ENCODE measurements around the gene RERE.

DNA sequence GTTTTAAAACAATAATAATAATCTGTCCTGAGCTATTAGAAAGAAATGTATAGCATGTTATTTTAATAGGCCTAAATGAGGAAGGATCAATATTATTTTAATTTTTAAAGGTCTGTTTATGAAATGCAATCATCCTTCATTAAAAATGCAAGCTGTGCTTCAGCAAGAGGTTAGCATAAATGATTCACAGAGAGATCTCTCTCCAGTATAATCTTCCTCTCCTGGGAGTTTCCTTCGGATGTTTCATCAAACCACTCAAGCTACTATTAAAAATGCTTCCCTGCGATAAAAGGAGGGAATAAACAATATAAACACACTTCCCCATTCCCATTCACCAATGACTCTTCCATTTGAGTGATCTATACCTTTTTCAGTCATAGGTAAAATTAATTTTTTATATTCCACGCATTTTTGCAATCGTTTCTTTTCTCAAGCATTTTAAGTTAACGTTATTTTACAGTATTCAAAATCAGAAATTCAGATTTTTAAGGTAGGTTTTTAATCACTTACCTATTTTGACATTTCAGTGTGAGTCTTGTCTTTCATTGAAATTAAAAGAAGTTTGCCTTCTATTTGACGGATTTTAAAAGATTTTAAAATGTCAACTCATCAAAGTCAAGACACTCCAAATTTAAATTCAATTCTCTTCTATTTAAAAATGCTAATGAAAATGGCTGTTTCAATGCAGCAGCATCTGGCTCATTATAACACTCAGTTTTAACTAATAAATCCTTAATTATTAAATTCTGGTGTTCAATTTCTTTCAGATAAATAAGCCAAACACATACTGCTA is 64.3 kb downstream of the RERE start:
- TF ChIP-seq, protein P1, sequence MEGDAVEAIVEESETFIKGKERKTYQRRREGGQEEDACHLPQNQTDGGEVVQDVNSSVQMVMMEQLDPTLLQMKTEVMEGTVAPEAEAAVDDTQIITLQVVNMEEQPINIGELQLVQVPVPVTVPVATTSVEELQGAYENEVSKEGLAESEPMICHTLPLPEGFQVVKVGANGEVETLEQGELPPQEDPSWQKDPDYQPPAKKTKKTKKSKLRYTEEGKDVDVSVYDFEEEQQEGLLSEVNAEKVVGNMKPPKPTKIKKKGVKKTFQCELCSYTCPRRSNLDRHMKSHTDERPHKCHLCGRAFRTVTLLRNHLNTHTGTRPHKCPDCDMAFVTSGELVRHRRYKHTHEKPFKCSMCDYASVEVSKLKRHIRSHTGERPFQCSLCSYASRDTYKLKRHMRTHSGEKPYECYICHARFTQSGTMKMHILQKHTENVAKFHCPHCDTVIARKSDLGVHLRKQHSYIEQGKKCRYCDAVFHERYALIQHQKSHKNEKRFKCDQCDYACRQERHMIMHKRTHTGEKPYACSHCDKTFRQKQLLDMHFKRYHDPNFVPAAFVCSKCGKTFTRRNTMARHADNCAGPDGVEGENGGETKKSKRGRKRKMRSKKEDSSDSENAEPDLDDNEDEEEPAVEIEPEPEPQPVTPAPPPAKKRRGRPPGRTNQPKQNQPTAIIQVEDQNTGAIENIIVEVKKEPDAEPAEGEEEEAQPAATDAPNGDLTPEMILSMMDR (conservative IDR thresholded peaks at IDR 0.05; ENCODE audit: low read length) = no peak
- TF ChIP-seq EZH2phosphoT487 (IDR thresholded peaks at IDR 0.05; ENCODE audit: borderline replicate concordance, low read depth, low read length) = no peak

Measured in OCI-LY7 (cell line).